GM12878 (cell line): ENCODE data around the gene EPHA2. TPM values are rescaled to one million over a fixed set of nuclear protein-coding genes. Genes with fewer than 3 reads are reported as not detected.

ENCODE experiments used
- ATAC-seq: fragments of 200-7000 bp; cut with Tn5 transposase; 3 replicates; pipeline ENCODE4 v1.9.1; 2020; ENCODE audit warnings: mild to moderate bottlenecking, moderate library complexity
- BruUV-seq: library from RNA; stranded (reverse); fragments of 400-500 nt; replicated peaks from 2 replicates; lab custom pipeline; 2021; lab: Mats Ljungman, UMichigan
- CTCF ChIA-PET: fragments of 300-600 bp; sonication (Branson Sonifier 250); formaldehyde crosslinking; extraction: SDS; loops from one replicate; lab custom pipeline; 2021; ENCODE audit warnings: inconsistent platforms; lab: Yijun Ruan, JAX
- POLR2A ChIA-PET: fragments of 350-600 bp; formaldehyde crosslinking; extraction: SDS; loops from one replicate; lab custom pipeline; 2021; ENCODE audit warnings: inconsistent platforms; lab: Charles Lee
- RAD21 ChIA-PET: fragments of 300-600 bp; sonication (Branson Sonifier 250); formaldehyde crosslinking; loops from one replicate; lab custom pipeline; 2023; ENCODE audit warnings: antibody characterized with exemption; ENCODE audit not compliant: unreplicated experiment; lab: Charles Lee
- SMC1A ChIA-PET: fragments of 300-600 bp; sonication (Branson Sonifier 250); formaldehyde crosslinking; loops from one replicate; lab custom pipeline; 2023; ENCODE audit not compliant: unreplicated experiment, uncharacterized antibody; lab: Charles Lee
- DNase-seq: peaks from one replicate; pipeline ENCODE4 v3.0.0-alpha.2; 2011; ENCODE audit warnings: low read depth, low spot score
- FAIRE-seq: peaks from 3 replicates; lab custom pipeline; 2011; peaks lifted over from hg19 to GRCh38; lab: Jason Lieb, UNC
- H2AFZ ChIP-seq: 2 replicates; pipeline ENCODE4 v1.6.0; 2011; ENCODE audit warnings: low read depth, low read length, control low read depth; ENCODE audit not compliant: control insufficient read depth
- H3K27ac ChIP-seq: 2 replicates; pipeline ENCODE4 v1.5.1; 2011; ENCODE audit warnings: control low read depth; ENCODE audit not compliant: control insufficient read depth, insufficient read depth
- H3K27me3 ChIP-seq, 2 experiments: replicated peaks in 1 of 2; 2 replicates each; pipeline versions ENCODE4 v1.6.0 to v1.6.1; 2011; ENCODE audit warnings: low read length in 1 of 2; ENCODE audit not compliant: control insufficient read depth in 2 of 2, insufficient read depth in 2 of 2
- H3K36me3 ChIP-seq, 2 experiments: 2 replicates each; pipeline ENCODE4 v1.5.1; 2011; ENCODE audit warnings: low read length in 1 of 2; ENCODE audit not compliant: control insufficient read depth in 2 of 2, insufficient read depth in 2 of 2
- H3K4me1 ChIP-seq: 2 replicates; pipeline ENCODE4 v1.6.1; 2011; ENCODE audit warnings: mild to moderate bottlenecking, low read length, moderate library complexity, mixed read lengths; ENCODE audit not compliant: control insufficient read depth, insufficient read depth
- H3K4me2 ChIP-seq: 2 replicates; pipeline ENCODE4 v1.6.0; 2011; ENCODE audit warnings: control low read depth; ENCODE audit not compliant: control insufficient read depth, insufficient read depth
- H3K4me3 ChIP-seq: fragments of 200-600 bp; sonication (generic); 2 replicates; pipeline ENCODE4 v1.5.1; 2016
- H3K79me2 ChIP-seq: 2 replicates; pipeline ENCODE4 v1.6.0; 2011; ENCODE audit warnings: low read length; ENCODE audit not compliant: control insufficient read depth, insufficient read depth
- H3K9ac ChIP-seq: 2 replicates; pipeline ENCODE4 v1.8.0; 2011; ENCODE audit warnings: low read length, control low read depth, mixed read lengths; ENCODE audit not compliant: control insufficient read depth, insufficient read depth
- H3K9me3 ChIP-seq: replicated peaks from 3 replicates; pipeline ENCODE4 v1.5.1; 2011; ENCODE audit warnings: mild to moderate bottlenecking, low read length; ENCODE audit not compliant: control insufficient read depth, insufficient read depth
- H4K20me1 ChIP-seq: 2 replicates; pipeline ENCODE4 v1.6.0; 2011; ENCODE audit not compliant: control insufficient read depth, insufficient read depth
- BHLHE40 ChIP-seq, 2 experiments: fragments of 450-650 bp in 1 of 2; IDR thresholded peaks; 2 replicates each; pipeline ENCODE4 v1.6.1; 2011 to 2017; ENCODE audit warnings: low read depth in 2 of 2, borderline replicate concordance in 1 of 2, improper control_type of control experiment in 1 of 2, low read length in 1 of 2, mild to moderate bottlenecking in 1 of 2
- BRCA1 ChIP-seq: IDR thresholded peaks from 2 replicates; pipeline ENCODE4 v1.6.1; 2011; ENCODE audit warnings: low read depth, low read length, improper control_type of control experiment
- CEBPZ ChIP-seq: fragments of 150-350 bp; IDR thresholded peaks from 2 replicates; pipeline ENCODE4 v1.6.1; 2016; ENCODE audit warnings: low read depth, low read length
- CREB1 ChIP-seq: IDR thresholded peaks from 2 replicates; pipeline ENCODE4 v1.6.1; 2012; ENCODE audit warnings: low read depth, mild to moderate bottlenecking, inconsistent platforms
- DPF2 ChIP-seq: fragments of 450-650 bp; IDR thresholded peaks from 2 replicates; pipeline ENCODE4 v1.6.1; 2017; ENCODE audit warnings: mild to moderate bottlenecking
- EZH2 ChIP-seq: IDR thresholded peaks from 2 replicates; pipeline ENCODE4 v1.6.1; 2012; ENCODE audit warnings: low read depth, mild to moderate bottlenecking, control low read depth, inconsistent platforms, low read length, borderline replicate concordance; ENCODE audit not compliant: control insufficient read depth
- KDM1A ChIP-seq: fragments of 200-600 bp; sonication (generic); IDR thresholded peaks from 2 replicates; pipeline ENCODE4 v1.6.1; 2016; ENCODE audit warnings: borderline replicate concordance
- PAX5 ChIP-seq: IDR thresholded peaks from 2 replicates; pipeline ENCODE4 v1.6.1; 2011; ENCODE audit warnings: low read depth, low read length, borderline replicate concordance
- RB1 ChIP-seq: fragments of 450-650 bp; formaldehyde crosslinking; IDR thresholded peaks from 2 replicates; pipeline ENCODE4 v1.6.1; 2017; ENCODE audit warnings: mild to moderate bottlenecking, borderline replicate concordance
- RFX5 ChIP-seq: IDR thresholded peaks from 2 replicates; pipeline ENCODE4 v1.6.1; 2011; ENCODE audit warnings: low read depth, low read length, improper control_type of control experiment
- SPI1 ChIP-seq: IDR thresholded peaks from 2 replicates; pipeline ENCODE4 v1.6.1; 2011; ENCODE audit warnings: low read depth, mild to moderate bottlenecking, low read length, moderate library complexity, borderline replicate concordance; ENCODE audit not compliant: insufficient read depth
- STAT3 ChIP-seq: IDR thresholded peaks from 2 replicates; pipeline ENCODE4 v1.6.1; 2011; ENCODE audit warnings: low read depth, low read length, improper control_type of control experiment
- TCF7 ChIP-seq: IDR thresholded peaks from 2 replicates; pipeline ENCODE4 v1.6.1; 2014; ENCODE audit warnings: antibody characterized with exemption, borderline replicate concordance
- WRNIP1 ChIP-seq: IDR thresholded peaks from 2 replicates; pipeline ENCODE4 v1.6.1; 2011; ENCODE audit warnings: low read depth, low read length, improper control_type of control experiment, borderline replicate concordance
- WGBS: methylation state at CpG from one replicate; pipeline ENCODE4 v1.1.6; 2016; ENCODE audit warnings: low lambda C conversion rate; ENCODE audit not compliant: insufficient replicate concordance, insufficient coverage; ENCODE audit errors: missing lambda C conversion rate; 5-methylcytosine and 5-hydroxymethylcytosine counted together
- in situ Hi-C: fragments of 300-500 bp; cut with MboI; formaldehyde crosslinking; loops from 9 replicates; pipeline ENCODE4 v1.14.3; 2018; ENCODE audit warnings: mixed read lengths
- intact Hi-C: fragments of 100-400 bp; cut with micrococcal nuclease; formaldehyde crosslinking; loops from one replicate; pipeline ENCODE4 v1.14.2; 2022; ENCODE audit not compliant: unreplicated experiment
- polyA plus RNA-seq, 11 experiments: library from polyadenylated mRNA; depleted of rRNA in 4 of 11; unstranded in 6 of 11; stranded (reverse) in 5 of 11; fragments of >200 nt; fragmentation: Nextera tagmentation in 4 of 11; fragmentation: Illumina TruSeq in 1 of 11; extraction: Ambion mirVana in 4 of 11; extraction: Trizol in 1 of 11; gene quantifications; 1 replicate in 1 of 11; 2 replicates in 10 of 11; pipeline versions ENCODE4 v1.2.1 to v1.2.3, GENCODE V29; 2011 to 2016; ENCODE audit warnings: inconsistent platforms in 2 of 11, missing spikeins in 2 of 11, low read depth in 1 of 11
- total RNA-seq, 4 experiments: library from RNA; depleted of rRNA in 3 of 4; stranded (reverse); fragments of >200 nt in 3 of 4; fragmentation: Illumina TruSeq in 1 of 4; extraction: Trizol in 1 of 4; gene quantifications; 2 replicates each; pipeline versions ENCODE4 v1.2.1 to v1.2.3, GENCODE V29; 2013 to 2021
- TF ChIP-seq, protein P1 (sequence below): fragments of 450-650 bp; formaldehyde crosslinking; IDR thresholded peaks from 2 replicates; pipeline ENCODE4 v1.5.0; 2022; ENCODE audit warnings: mild to moderate bottlenecking, missing genetic modification characterization
- TF ChIP-seq, protein P2 (sequence below): IDR thresholded peaks from 2 replicates; pipeline ENCODE4 v1.6.1; 2011; ENCODE audit warnings: low read depth, mild to moderate bottlenecking, low read length, moderate library complexity, borderline replicate concordance; ENCODE audit errors: extremely low read depth

The EPHA2 gene
- total and polyA plus RNA-seq, 10 of the 15 experiments (the other 5 are each of a cell fraction or from before 2014, with no cell fraction given), result 0.04 to 0.51 (median 0.23) TPM; not detected in 2

DNA sequence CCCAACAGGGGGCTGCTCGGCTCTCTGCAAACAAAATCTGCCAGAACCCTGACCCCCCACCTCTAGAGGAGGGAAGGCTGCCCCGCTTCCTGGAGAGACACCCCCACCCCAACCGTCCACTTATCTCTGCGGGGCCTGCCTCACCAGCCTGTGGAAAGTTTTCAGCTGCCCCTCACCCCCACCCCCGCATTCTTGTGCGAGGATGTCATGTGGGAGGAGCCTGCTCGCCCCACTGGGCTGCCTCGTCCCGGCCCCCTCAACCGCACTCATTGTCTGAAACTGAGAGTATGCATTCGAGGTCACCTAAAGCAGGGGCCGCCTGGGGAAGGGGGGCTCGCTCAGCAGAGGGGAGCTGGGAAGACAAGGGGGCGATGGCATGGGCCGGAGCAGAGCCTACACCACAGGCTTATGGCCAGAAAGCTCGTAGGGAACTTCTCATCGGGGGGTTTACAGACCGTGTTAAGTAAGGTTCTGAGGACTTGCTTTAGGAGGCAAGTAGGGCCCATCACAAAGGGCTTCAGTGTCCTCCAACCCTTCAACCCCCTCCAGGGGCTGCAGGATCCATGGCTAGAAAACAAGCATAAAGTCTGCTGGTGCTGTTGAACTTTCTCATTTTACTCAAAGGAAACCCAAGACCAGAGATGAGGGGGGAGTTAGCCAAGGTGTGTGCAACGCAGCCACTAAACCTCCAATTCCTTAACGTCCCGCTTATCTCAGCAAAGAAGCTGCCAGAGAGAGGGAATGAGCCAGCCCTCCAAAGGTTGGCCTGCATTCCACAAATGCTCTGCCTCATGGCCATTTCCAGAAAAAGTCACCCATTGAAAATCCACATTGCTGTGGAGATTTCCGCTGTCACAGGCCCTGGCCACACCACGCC is 9.4 kb downstream of the EPHA2 start:
- peak overlapping the region; percentile 3 for H3K4me2 ChIP-seq
- H3K79me2 ChIP-seq, result no peaks in the 10 kb centered on the region
- no peaks in the 10 kb centered on the region for H4K20me1 ChIP-seq
- H3K4me3 ChIP-seq, result no peak overlapping the region
- intact Hi-C loops, result no loop called here
- FAIRE-seq, result peak; percentile 31
- peak; percentile 77 for ATAC-seq
- POLR2A ChIA-PET, result no interaction called here
- no peak overlapping the region for H3K27ac ChIP-seq
- H3K9me3 ChIP-seq, result no peaks in the 10 kb centered on the region
- peaks cover 15% of the 10 kb centered on the region for H3K4me1 ChIP-seq
- no TSS peak for BruUV-seq
- SMC1A ChIA-PET, result no interaction called here
- H3K9ac ChIP-seq, result no peak overlapping the region
- H3K27me3 ChIP-seq, result no peaks in the 10 kb centered on the region
- CTCF ChIA-PET, result interaction anchor here (1.9 kb wide), 1 partner anchor 67 kb away, joined by 4 read pairs; no protein-coding TSS in a partner anchor
- WGBS, result 28% methylated on average over 23 of the region's 23 CpGs
- H3K36me3 ChIP-seq, result no peaks in the 10 kb centered on the region
- no peak for DNase-seq
- H2AFZ ChIP-seq, result no peak overlapping the region
- RAD21 ChIA-PET, result no interaction called here
- in situ Hi-C loops, result no loop called here
- TF ChIP-seq TCF7 (no peak), WRNIP1 (no peak), STAT3 (no peak), CEBPZ (no peak), RFX5 (no peak), RB1 (no peak), EZH2 (no peak), BHLHE40 (IDR thresholded peaks at IDR 0.05; ENCODE audit: borderline replicate concordance in 1 of 2, low read depth in 2 of 2, low read length in 1 of 2) (no peak), CREB1 (0 out of 2 replicates have a peak, but pooled peaks have one; percentile 25), BRCA1 (no peak), KDM1A (no peak), PAX5 (no peak), DPF2 (no peak), SPI1 (no peak)
- TF ChIP-seq, protein P1, sequence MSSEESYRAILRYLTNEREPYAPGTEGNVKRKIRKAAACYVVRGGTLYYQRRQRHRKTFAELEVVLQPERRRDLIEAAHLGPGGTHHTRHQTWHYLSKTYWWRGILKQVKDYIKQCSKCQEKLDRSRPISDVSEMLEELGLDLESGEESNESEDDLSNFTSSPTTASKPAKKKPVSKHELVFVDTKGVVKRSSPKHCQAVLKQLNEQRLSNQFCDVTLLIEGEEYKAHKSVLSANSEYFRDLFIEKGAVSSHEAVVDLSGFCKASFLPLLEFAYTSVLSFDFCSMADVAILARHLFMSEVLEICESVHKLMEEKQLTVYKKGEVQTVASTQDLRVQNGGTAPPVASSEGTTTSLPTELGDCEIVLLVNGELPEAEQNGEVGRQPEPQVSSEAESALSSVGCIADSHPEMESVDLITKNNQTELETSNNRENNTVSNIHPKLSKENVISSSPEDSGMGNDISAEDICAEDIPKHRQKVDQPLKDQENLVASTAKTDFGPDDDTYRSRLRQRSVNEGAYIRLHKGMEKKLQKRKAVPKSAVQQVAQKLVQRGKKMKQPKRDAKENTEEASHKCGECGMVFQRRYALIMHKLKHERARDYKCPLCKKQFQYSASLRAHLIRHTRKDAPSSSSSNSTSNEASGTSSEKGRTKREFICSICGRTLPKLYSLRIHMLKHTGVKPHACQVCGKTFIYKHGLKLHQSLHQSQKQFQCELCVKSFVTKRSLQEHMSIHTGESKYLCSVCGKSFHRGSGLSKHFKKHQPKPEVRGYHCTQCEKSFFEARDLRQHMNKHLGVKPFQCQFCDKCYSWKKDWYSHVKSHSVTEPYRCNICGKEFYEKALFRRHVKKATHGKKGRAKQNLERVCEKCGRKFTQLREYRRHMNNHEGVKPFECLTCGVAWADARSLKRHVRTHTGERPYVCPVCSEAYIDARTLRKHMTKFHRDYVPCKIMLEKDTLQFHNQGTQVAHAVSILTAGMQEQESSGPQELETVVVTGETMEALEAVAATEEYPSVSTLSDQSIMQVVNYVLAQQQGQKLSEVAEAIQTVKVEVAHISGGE (CRISPR knock-in tag), result no peak
- TF ChIP-seq, protein P2, sequence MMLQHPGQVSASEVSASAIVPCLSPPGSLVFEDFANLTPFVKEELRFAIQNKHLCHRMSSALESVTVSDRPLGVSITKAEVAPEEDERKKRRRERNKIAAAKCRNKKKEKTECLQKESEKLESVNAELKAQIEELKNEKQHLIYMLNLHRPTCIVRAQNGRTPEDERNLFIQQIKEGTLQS, result no peak
